ENCODE data around the gene SDK1.
A peak's percentile ranks its signal among the peaks of the same experiment; 100 is the strongest.

SDK1 gene, protein sequence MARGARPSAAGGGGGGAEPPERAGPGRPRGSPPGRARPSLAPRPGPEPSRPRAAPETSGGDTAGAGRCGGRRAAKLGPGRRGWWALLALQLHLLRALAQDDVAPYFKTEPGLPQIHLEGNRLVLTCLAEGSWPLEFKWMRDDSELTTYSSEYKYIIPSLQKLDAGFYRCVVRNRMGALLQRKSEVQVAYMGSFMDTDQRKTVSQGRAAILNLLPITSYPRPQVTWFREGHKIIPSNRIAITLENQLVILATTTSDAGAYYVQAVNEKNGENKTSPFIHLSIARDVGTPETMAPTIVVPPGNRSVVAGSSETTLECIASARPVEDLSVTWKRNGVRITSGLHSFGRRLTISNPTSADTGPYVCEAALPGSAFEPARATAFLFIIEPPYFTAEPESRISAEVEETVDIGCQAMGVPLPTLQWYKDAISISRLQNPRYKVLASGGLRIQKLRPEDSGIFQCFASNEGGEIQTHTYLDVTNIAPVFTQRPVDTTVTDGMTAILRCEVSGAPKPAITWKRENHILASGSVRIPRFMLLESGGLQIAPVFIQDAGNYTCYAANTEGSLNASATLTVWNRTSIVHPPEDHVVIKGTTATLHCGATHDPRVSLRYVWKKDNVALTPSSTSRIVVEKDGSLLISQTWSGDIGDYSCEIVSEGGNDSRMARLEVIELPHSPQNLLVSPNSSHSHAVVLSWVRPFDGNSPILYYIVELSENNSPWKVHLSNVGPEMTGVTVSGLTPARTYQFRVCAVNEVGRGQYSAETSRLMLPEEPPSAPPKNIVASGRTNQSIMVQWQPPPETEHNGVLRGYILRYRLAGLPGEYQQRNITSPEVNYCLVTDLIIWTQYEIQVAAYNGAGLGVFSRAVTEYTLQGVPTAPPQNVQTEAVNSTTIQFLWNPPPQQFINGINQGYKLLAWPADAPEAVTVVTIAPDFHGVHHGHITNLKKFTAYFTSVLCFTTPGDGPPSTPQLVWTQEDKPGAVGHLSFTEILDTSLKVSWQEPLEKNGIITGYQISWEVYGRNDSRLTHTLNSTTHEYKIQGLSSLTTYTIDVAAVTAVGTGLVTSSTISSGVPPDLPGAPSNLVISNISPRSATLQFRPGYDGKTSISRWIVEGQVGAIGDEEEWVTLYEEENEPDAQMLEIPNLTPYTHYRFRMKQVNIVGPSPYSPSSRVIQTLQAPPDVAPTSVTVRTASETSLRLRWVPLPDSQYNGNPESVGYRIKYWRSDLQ (N-terminal part only)

DNA sequence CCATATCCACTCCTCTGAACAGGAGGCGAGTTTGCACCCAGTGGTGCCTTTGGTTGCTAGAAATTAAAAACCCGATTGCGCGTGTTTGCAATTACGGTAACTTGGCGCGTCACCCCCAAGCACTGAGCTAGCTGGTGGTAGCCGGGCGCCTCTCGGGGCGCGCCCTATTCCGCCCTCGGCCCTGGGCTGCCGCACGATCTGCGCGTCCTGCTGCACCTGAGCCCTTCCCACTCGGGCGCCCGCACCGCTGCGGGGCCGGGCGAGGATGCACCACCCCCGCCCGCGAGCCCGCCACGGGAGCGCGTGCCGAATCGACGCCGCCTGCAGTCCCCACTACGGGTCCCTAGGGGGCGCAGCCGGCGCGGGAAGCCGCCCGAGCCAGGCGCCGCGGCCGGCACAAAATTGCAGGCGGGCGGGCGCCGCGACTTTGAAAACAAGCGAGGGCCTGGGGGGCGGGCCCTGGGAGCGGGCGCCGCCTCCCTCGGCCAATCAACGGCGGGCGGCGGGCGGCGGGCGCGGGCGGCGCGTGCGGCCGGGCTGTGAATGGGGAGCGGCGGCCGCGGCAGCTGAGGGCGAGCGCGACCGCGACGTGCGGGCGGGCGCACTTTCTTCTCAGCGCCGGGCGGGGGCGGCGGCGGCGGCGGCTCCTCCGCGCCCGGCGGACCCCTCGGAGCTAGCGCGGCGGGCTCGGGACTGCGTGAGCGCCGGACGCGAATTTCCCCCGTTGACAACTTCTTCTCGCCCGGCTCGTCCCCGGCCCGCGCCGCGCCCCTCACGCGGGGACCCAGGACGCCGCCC is at the start of gene SDK1:
SDK1 (plus strand) TSS at position 602 of the 798 bp plus-strand sequence. CDS start 335 bp downstream, outside the sequence.
- DNase-seq (ENCODE audit: low read depth in 3 of 3) = peak; percentile 81 to 87 (median 83)

DNA sequence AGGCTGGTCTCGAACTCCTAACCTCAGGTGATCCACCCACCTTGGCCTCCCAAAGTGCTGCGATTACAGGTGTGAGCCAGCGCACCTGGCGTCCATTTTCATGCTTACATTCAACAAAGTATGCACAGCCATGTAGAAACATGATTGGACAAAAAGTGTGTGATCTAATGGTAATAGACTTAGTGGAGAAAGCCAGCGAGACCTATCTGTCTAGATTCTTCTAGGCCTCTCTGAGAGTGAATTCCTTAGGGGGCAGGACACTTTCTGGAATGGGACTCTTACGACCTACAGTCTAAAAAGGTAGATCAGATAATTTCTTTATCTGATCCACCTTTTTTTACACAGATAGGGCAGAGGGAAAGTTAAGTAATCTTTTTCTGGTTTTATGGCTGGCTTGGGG is 46.3 kb upstream of the SDK1 start:
- DNase-seq (ENCODE audit: low read depth in 3 of 3) = no peak

DNA sequence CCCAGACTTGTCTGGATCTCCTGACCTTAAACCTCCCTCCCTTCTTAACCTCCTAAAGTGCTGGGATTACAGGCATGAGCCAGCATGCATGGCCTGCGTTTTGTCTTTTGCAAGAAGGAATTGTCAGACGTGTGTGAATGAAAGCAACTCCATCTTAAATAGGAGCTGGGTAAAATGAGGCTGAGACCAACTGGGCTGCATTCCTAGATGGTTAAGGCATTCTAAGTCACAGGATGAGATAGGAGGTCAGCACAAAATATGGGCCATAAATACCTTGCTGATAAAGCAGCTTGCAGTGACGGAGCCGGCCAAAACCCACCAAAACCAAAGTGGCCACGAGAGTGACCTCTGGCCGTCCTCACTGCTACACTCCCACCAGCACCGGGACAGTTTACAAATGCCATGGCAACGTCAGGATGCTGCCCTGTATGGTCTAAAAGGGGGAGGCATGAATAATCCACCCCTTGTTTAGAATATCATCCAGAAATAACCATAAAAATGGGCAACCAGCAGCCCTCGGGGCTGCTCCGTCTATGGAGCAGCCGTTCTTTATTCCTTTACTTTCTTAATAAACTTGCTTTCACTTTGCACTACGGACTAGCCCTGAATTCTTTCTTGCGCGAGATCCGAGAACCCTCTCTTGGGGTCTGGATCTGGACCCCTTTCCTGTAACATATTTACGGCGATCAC is 41.2 kb upstream of the SDK1 start:
- DNase-seq (ENCODE audit: low read depth in 3 of 3) = no peak

DNA sequence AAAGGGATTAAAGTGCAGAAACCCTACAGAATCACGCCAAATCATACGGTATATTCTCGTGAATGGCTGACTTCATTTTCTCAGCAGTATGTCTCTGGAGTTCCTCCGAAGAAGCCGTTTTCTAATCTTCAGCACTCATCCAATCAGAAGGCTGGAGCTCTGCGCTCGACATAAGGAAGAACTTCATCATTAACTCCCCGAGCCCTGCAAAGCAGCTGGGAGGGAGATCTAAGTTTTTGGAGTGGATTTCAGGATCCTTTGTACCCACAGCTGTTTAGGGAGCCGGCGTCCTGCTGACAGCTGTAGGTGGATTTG is 40.7 kb upstream of the SDK1 start:
- DNase-seq (ENCODE audit: low read depth in 3 of 3) = no peak

DNA sequence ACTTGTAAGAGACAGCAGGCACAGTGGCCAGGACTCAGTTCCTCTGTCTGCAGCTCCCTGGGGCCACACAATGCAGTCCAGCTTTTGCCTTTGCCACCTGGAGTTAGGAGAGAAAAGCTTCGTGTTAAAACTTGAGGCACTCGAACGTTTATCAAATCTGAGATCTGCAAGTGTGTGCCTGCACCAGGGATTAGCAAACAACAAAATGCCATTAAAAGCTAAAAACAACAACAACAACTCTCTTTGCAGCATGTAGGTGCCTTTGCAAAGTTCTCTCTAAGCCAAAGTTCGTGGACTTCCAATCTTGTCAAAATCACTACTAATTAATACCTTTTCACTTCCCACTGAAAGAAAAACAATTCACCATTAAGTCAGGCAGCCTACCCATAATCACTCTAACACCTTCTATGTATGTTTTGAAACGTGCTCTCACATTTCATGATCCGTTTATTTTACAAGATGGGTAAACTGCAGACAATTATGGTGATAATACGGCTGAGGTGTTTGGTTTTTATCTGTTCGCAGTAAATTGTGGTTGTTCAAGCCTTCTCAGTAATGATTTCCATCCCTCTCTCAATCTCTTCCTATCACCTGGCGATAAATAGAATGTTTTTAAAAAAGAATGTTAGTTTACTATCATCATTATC is 36.2 kb upstream of the SDK1 start:
- DNase-seq (ENCODE audit: low read depth in 3 of 3) = no peak

DNA sequence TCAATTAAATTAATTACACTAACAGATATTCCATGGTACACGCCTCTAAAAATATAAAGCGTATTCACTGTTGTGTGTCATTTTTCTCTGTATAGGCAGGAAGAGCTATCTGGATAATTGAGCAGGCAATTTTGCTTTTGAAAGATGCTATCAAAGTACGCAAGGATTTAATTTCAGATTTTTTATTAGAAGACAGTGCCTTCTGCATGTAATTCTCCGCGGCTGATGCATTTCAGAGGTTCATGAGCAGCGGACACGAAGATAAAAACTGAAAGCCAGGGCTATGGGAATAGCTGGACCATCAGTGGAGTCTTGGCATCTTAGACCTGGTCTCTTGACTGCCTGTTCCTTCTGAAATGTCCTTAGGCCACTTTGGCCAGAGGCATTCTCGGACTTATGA is 35.7 kb upstream of the SDK1 start:
- DNase-seq (ENCODE audit: low read depth in 3 of 3) = no peak

DNA sequence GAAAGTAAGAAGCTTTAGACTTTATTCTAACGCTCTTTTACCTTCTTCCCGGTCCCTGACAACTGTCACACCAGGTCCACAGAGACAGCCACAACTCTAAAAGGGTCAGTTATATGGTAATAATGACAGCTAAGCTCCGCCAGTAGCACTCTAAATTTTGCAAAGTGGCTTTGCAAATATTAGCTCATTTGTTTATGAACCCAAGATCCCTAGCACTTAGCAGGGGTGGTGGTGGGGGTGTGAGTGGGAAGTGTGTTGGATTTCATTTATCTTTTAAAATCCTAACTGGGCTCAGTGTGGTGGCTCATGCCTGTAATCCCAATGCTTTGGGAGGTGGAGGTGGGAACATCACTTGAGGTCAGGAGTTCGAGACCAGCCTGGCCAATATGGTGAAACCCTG is 34.8 kb upstream of the SDK1 start:
- DNase-seq (ENCODE audit: low read depth in 3 of 3) = no peak

DNA sequence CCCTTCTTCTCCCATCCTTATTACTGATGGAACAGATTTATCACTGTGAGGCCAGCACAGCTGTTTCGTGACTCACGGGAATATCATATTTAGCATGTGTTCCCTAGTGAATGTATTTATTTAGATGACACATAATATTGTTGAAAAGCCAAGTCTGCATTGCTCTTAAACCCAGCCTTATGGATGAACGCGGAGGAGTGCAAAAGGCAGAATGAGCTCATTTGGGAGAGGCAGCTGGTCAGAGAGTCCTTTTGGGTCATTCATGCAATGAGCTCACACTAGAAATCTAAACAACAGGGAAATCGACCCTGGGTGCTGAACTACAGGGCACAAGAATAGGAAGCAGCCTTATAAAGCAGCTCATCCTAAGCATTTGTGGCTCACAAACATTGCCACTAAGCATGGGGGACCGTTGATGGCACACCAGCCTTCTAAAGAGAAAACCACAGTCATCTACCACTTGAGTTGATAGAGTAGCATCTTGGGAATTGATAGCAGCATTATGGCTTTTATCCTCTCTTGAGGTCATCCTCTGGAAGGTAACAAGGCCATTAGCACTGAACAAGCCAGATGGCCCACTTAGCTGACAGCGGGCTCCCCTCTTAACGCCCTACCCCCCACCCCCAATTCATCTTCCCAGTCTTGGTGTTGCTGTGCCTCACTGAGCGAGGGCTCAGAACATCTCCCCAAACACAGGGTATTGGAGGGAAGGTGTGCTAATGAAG is 32.9 kb upstream of the SDK1 start:
- DNase-seq (ENCODE audit: low read depth in 3 of 3) = no peak

DNA sequence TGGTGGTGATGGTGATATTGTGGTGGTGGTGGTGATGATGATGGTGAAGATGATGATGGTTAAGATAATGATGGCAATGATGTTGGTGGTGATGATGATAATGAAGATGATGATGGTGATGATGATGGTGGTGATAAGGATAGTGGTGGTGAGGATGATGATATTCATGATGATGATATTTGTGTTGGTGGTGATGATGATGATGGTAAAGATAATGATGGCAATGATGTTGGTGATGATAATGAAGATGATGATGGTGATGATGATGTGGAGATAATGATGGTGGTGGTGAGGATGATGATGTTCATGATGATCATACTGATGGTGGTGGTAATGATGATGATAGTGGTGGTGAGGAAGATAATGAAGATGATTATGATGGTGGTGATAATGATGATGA is 30.7 kb upstream of the SDK1 start:
- DNase-seq (ENCODE audit: low read depth in 3 of 3) = no peak

DNA sequence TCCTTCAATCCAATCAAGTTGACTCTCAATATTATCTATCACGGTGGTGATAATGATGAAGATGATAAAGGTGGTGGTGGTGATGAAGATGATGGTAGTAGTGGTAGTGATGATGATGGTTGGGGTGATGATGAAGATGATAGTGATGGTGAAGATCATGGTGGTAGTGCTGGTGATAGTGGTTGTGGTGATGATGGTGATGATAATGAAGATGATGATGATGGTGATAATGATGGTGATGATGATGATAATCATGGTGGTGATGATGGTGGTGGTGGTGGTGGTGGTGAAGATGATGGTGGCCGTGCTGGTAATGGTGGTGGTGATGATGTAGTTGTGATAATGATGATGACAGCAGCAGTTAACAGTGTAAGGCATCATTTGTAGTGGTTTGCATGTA is 29.8 kb upstream of the SDK1 start:
- no peak for DNase-seq (ENCODE audit: low read depth in 3 of 3)

DNA sequence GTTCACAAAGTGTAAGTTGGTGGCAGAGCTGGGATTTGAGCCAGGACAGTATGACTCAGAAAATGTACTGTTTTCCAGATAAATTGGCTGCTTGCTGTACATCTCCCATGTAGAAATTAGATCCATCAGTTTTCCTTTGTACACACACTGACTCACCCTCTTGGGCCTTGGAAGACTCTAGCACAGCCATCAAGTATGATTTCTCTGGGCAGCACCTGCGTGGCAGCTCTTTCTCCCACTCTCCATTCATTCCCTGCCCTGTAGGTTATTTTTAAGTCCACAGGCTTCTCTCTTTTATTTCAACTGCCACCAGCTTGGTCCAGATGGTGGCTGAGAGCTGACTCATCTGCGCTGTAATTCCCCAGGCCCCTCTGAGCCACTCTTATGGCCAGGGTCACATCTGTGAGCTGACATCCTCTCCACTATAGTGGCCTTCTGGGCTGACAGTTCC is 28.3 kb upstream of the SDK1 start:
- no peak for DNase-seq (ENCODE audit: low read depth in 3 of 3)

DNA sequence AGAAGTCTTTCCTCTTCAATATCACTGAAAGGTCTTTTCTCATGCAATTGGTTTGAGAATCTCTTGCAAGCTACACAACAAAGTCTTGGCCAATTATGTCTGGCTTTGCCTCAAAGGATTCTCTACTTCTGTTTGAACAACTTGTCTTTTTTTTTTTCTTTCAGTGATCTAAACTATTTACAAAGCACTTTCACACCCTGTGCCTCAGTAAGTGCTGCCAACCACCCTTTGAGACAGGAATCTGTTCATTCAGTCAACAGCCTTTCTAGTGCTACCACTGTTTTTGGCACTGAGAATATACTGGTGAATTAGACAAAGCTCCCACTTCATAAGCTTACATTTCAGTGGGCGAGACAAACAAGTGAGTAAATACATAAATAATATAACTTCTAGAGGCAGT is 26.9 kb upstream of the SDK1 start:
- DNase-seq (ENCODE audit: low read depth in 3 of 3) = no peak

DNA sequence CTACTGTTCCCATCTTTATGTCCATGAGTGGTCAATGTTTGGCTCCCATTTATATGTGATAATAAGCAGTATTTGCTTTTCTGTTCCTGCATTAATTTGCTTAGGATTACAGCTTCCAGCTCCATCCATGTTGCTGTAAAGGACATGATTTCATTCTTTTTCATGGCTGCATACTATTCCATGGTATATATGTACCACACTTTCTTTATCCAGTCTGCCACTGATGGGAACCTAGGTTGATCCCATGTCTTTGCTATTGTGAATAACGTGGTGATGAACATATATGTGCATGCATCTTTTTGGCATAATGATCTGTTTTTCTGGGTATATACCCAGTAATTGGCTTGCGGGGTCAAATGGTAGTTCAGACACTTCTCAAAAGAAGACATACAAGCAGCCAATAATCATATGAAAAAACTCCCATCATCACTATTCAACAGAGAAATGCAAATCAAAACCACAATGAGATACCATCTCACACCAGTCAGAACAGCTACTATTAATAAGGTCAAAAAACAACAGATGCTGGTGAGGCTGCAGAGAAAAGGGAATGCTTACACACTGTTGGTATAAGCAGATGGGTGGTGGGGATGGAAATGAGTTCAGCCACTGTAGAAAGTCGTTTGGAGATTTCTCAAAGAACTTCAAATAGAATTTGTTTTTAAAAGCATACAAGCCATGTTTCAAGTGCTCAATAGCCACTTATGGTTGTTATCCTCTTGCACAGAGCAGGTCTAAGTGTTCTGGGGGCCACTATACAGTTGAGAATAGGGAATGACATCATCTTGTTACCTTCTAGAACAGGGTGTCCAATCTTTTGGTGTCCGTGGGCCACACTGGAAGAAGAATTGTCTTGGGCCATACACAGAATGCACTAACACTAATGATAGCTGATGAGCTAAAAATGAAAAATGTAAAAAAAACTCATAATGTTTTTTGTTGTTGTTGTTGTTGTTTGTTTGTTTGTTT is 23.2 kb upstream of the SDK1 start:
- DNase-seq (ENCODE audit: low read depth in 3 of 3) = no peak

DNA sequence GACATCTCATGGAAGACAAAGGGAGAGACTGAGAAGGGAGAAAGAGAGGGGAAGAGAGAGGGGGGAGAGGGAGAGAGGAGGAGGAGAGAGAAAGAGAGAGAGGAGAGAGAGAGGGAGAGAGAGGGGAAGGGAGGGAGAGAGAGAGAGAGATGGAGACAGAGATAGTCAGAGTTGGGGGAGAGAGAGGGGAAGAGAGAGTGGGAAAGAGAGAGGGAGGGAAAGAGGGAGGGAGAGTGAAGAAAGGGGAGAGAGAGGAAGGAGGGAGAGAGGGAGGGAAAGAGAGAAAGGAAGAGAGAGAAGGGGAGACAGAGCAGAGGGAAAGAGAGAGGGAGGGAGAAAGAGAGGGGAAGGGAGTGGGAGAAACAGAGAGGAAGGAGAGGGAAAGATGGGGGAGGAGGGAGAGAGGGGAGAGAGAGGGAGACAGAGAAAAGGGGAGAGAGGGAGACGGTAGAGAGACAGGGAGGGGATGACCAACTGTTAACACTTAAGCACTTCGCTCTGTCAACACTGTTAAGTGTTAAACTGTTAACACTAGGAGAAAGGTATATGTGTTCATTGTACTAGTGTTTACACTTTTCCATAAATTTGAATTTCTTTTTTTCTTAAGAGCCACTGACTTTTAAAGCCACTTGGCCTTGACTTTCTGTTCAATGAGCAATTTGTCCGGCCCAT is 21.8 kb upstream of the SDK1 start:
- DNase-seq (ENCODE audit: low read depth in 3 of 3) = no peak

DNA sequence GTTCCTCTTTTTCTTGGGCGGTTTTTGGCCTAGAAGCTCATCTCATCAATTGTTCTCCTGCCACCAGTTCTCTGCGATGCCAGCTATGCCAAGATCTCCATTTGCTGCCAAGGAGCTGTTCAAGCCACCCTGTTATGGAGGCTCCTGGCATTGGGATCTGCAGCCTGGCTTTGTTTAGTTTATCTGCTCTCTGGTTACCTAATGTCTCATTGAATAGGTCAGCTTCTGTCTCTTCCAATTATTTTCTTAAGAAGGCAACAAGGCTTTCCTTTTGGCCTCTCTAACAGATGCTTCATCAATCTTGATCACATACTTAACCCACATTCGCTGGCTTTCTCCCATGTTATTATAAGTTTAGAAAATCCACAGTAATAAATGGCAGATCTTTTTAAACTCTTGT is 20.6 kb upstream of the SDK1 start:
- no peak for DNase-seq (ENCODE audit: low read depth in 3 of 3)

DNA sequence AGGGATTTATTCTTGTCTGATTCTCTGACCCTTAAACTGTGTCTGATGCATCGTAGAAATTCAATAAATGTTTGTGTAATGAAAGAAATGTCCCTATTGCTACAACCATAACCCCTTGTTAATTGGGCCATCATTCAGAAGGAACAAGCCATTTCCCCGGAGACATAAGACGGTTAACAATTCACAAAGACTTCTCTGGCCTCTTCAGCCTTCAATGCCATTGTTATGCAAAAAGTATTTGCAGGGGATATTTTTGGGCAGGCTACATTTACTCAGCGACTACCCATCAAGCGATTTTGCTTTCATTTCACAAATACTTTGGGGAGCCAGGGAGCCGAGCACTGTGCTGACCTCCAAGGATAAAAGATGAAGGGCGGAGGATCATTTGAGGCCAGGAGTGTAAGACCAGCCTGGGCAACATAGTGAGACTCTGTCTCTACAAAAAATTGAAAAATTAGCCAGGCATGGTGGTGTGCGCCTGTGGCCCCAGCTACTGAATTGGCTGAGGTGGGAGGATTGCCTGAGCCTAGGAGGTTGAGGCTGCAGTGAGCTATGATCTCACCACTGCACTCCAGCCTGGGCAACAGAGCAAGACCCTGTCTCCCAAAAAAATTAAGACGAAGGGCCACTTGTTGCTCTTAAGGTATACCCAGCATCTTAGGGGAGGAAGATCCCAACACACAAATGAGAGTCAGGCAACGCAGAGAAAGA is 20.0 kb upstream of the SDK1 start:
- no peak for DNase-seq (ENCODE audit: low read depth in 3 of 3)

DNA sequence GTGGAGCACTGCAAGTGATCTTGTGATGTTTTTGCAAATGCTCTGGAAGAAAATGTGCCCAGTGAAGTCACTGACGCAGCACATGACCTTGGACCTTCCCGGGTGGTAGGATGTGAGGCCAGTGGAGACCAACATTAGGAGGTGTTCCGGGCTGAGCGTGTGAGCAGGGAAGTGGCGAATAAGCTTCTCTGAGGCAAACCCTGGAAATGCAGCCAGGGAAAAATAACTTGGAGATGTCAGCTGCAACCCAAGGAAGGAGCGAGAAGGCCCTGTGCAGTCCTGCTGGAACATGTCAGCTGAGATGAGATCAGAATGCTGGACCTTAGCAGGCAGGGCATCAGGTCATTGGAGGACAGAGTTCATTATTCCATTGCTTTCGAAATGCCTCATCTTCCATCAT is 18.6 kb upstream of the SDK1 start:
- no peak for DNase-seq (ENCODE audit: low read depth in 3 of 3)
